Iris pigment epithelial cell (primary cell): ENCODE results near the gene RXFP1.
"Not testable (repeated sequence)": the region's sequence is repeated elsewhere in the genome, so short reads cannot be mapped to it uniquely, and the experiment has no call there.

Experiments used
- DNase-seq: peaks from one replicate; pipeline ENCODE4 v3.0.0-alpha.2; 2011; ENCODE audit warnings: low read depth

The RXFP1 gene

DNA sequence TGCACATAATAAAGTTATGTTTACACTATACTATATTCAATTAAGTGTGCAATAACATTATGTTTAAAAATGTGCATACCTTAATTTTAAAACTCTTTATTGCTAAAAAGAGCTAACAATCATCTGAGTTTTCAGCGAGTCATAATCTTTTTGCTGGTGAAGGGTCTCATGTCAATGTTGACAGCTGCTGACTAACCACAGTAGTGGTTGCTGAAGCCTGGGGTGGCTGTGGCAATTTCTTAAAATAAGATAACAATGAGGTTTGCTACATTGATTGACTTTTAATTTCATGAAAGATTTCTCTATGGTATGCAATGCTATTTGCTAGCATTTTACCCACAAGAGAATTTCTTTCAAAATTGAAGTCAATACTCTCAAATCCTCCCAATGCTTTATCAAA, 91.4 kb downstream of the RXFP1 start:
- DNase-seq, result no peak

DNA sequence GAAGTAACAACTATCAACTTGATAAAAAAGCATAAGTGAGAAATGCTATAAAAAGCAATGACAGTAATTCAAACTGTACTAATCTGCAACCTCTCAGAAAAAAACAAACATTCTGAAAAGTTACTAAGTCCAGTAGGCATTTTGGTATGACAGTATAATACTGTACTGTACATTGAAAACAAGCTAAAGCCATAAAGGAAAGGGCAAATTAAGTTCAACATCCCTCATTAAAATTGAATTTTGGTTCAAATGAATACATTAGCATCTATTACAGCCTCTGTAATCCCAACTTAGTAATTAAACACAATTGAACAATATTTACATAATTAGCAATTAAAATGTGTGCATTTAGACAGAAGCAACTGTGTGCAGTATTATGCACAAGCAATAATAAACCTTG, 96.3 kb downstream of the RXFP1 start:
- DNase-seq, result no peak

DNA sequence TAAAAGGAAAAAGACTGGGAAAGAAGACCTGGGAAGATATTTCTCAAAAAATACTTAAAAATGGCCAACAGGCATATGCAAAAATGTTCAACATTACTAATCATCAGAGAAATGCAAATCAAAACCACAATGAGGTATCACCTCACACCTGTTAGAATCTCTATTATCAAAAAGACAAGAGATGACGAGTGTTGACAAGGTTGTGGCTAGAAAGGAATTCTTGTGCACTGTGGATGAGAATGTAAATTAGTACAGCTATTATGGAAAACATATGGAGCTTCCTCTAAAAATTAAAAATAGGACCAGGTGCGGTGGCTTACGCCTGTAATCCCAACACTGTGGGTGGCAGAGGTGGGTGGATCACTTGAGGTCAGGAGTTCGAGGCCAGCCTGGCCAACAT, 100.0 kb downstream of the RXFP1 start:
- DNase-seq, result no peak

DNA sequence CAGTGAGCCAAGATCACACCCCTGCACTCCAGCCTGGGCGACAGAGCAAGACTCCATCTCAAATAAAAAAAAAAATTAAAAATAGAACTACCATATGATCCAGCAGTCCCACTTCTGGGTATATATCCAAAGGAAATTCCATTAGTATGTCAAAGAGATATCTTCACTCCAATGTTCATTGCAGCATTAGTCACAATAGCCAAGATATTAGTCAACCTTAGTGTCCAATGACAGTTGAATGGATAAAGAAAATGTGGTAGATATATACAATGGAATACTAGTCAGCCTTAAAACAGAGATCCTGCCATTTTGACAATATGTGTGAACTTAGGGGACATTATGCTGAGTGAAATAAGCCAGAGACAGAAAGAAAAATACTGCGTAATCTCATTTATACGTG, 100.6 kb downstream of the RXFP1 start:
- peak; percentile 14 for DNase-seq

DNA sequence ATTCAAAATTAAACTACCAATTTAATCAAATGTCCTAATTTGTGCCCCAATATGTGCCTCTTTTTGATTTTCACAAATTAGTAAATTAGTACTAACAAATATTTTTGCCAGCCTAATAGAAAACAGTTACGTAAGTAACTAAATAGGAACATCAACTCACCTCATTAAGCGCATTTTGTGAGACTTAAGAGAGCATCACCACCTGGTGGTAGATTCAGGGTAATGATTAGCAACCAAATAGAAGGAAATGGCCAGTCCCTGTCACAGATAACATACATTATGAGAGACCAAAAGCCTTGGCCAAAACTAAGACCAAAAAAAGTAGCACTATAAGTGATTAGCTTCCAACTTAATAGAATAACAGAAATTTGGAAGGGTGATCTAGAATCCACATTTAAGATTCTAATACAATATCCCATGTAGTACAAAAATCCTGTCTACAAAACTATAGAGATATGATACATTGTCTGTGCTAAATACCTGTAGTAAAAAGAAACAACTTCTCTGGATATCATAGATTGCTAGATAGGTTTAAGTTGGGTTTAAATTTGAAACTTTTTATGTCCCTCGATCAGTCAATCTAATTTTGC, 103.3 kb downstream of the RXFP1 start:
- DNase-seq, result peak; percentile 71

DNA sequence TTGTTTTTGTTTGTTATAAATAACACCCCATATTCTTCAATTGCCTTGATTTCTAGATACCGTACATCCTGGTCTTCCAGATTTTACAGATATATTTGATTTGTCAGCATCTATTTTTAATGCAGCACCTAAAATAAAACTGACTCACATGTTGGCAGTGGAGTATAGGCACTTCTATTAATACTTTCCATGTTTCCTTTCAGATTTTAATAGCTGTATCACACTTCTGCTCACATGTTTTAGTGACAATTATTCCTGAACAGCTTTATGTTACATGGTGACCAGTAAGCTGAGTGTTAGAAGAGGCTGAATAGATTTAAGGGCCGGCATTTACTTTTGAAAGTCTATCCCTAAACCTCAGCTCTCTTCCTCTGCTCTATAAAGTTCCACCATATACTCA, 103.9 kb downstream of the RXFP1 start:
- DNase-seq, result no peak

DNA sequence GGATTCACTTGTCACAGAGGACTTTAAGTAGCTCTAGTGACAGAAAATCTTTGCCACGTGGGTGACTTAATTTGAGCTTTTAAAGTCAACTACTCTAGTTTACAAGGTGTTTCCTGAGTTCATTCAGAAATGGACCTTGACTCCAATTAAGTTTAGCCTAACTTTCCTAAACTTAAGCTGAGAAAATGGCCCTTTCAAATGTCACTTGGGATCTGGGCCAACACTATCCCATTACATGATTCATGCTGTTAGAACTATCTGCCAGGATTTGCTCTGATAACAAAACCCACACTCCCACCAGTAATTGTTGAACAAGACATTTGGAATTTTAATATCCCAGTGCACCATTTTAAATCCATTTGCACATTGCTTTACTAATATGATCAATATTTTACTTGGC, 109.2 kb downstream of the RXFP1 start:
- peak; percentile 46 for DNase-seq

DNA sequence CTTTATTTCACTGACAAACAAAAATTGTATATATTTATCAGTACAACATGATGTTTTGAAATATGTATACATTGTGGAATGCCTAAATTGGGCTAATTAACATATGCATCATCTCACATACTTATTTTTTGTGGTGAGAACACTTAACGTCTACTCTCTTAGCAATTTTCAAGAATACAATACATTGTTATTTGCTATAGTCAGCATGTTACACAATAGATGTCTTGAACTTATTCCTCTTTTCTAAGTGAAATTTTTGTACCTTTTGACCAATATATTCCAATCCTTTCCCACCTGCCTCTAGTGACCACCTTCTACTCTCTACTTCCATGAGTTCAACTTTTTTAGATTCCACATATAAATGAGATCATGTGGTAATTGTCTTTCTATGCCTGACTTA, 114.9 kb downstream of the RXFP1 start:
- DNase-seq, result no peak

DNA sequence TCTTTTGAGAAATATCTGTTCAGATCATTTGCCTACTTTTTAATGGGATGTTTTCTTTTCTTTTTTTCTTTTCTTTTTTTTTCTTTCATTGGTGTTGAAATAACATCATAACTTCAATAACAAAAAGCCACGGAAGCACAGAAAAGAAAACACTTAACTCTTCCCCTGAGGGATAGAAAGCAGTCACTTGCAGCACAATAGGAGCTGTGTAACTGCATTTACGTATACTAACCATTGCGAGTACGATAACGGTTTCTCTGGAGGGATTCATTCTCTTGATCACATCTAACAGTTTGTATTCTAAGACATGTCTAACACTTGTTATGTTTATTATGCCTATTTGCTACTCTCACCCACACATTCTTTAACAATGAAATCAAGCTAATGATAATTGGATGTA, 122.7 kb downstream of the RXFP1 start:
- DNase-seq, result no peak

DNA sequence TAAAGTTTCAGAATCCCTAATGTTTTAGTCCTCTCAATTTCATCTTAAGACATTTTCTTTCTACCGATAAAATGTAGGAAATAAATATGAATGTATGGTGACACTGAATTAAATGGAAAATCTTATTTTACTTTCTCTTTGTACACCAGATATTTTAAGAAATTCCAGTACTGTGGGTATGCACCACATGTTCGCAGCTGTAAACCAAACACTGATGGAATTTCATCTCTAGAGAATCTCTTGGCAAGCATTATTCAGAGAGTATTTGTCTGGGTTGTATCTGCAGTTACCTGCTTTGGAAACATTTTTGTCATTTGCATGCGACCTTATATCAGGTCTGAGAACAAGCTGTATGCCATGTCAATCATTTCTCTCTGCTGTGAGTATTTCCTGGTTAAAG, 123.1 kb downstream of the RXFP1 start:
- no peak for DNase-seq

DNA sequence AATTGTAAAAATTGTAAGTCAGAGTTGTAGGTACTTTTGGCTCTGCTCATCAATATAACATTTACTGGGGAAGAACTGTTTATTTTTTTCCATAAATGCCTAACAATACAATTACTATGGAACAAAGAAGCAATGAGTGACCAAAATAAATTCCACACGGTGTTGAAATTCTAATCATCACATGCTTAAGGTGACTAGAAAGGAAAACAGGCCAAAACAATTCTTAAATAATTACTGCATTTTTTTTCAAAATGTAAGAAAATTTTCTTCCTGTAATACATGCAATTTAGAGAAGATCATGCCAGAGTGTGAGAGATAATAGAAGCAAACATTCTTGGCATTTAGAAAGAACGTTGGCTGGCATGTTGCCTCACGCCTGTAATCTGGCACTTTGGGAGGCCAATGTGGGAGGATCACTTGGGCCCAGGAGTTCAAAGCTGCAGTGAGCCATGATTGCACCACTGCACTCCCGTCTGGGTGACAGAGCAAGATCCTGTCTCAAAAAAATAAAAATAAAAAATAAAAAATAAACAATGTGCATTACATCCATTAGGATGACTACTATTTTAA, 127.5 kb downstream of the RXFP1 start:
- no peak for DNase-seq

DNA sequence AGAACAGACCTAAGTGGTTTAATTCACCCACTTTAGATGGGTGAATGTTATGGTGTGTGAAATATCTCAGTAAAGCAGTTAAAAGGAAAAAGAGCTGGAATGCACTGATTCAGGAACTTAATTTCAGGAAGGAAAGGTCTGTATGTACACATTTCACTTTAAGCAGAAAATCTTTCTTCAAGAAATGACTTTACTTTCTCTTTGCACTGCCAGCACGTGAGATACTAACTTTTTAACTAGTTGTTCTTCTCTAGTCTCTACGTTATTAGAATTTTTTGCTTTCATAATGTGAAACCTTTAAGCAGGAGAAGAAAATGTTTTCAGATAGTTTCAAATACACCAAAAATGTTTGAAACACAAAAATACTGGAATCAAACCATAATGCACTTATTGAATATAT, 131.2 kb downstream of the RXFP1 start:
- no peak for DNase-seq

DNA sequence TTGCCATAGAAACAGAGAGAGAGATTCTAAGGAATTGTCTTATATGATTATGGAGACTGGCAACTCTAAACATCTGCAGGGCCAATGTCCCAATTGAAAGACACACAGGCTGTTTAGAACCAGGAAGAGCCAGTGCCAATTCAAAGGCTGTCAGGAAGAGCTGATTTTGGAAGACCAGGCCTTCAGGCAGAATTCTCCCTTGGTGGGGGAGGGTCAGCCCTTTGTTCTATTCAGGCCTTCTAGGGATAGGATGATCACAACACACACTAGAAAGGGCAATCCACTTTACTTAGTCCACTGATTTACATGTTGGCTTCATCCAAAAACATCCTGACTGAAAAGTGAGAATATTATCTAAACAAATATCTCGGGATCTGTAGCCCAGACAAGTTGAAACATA, 134.8 kb downstream of the RXFP1 start:
- DNase-seq, result no peak

DNA sequence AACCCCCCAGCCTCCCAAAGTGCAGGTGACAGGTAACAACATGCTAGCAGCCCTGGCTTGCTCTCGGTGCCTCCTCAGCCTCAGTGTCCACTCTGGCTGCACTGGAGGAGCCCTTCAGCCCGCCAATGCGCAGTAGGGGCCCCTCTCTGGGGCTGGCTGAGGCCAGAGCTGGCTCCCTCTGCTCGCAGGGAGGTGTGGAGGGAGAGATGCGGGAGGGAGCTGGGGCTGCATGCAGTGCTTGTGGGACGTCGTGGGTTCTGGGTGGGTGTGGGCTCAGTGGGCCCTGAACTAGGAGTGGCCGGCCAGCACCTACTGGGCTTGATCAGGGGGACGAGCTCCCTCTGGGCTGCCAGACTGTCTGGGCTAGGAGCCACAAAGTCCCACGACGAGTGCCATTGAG, 135.6 kb downstream of the RXFP1 start:
- no peak for DNase-seq

DNA sequence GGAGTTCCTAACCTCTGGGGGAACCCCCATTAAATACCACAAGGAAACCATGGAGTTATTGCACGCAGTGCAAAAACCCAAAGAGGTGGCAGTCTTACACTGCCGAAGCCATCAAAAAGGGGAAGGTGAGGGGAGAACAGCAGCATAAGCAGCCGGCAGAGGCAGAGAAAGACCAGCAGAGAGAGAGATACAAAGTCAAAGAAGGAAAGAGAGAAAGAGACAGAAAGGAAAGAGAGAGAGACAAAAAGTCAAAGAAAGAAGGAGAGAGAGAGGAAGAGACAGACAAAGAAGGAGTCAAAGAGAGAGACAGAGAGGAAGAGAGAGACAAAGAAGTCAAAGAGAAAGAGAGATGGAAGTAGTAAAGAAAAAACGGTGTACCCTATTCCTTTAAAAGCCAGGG, 141.6 kb downstream of the RXFP1 start:
- DNase-seq, result not testable (repeated sequence)

DNA sequence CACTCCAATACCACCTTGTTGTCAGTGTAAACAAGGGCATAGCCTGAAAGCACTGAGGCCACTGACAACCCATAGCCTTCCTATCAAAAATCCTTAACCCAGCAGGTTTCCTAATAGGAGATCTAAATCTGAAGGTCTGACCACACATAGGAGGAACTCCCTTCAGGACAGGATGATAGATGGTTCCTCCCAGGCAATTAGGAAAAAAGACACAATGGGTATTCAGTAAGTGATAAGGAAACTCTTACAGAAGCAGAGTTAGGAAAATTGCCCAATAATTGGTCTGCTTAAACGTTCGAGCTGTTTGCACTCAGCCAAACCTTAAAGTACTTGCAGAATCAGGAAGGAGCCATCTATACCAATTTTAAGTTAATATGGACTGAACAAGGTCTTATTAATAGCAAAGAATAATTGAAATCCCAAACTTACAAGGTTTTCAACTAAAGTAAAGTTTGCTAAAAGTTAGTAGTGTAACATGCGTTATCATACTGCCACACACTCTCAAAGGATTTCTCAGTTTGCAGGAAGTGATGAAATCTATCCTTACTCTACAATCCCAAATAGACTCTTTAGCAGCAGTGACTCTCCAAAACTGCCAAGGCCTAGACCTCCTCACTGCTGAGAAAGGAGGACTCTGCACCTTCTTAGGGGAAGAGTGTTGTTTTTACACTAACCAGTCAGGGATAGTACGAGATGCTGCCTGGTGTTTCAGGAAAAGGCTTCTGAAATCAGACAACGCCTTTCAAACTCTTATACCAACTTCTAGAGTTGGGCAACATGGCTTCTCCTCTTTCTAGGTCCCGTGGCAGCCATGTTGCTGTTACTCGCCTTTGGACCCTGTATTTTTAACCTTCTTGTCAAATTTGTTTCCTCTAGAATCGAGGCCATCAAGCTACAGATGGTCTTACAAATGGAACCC, 142.3 kb downstream of the RXFP1 start:
- not testable (repeated sequence) for DNase-seq

DNA sequence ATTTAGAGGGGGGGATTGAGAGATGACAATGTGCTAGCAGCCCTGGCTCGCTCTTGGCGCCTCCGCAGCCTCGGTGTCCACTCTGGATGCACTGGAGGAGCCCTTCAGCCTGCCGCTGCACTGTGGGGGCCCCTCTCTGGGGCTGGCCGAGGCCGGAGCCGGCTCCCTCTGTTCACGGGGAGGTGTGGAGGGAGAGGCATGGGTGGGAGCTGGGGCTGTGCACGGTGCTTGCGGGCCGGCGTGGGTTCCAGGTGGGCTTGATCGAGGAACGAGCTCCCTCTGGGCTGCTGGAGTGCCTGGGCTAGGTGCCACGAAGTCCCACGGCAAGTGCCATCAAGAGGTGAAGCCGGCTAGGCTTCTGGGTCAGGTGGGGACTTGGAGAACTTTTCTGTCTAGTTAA, 143.1 kb downstream of the RXFP1 start:
- DNase-seq, result no peak

DNA sequence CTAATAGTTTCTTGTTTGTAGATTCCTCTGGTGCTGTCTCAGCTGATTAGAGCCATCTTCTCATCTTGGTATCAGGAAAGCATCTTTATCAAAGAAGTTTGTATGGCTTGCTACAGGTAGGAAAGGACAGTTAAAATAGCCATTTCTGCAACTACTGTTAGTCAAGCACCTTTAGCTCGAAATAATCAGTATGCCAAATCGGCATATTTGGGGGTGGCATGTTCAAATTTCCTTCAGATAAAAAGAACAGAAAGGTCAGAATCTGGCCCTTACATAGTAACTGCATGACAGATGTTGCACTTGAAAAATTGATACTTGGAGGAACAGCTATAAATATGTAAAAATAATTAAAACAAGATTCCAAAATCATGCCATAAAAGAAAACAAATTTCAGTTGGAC, 145.2 kb downstream of the RXFP1 start:
- DNase-seq, result no peak

DNA sequence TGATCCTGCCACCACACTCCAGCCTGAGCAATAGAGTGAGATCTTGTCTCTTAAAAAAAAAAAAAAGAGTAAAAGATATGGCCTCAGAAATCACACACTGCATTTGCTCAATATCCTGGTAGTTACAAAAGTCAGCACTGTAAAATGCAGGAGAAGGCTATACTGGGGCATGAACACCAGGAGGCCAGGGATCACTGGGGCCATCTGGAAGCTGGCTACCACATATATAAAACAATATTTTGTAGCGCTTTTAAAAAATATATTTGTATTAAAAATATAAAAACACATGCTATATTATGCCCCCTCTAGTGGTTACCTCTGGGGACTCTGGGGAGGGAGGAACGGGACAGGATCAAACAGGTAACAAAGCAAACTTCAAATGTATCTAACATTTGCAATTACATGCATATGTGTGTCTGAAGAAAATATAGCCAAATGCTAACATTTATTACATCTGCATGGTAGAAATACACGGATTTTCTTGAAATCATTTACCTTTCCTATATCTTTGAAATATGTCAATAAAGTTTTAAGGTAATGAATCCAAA, 146.0 kb downstream of the RXFP1 start:
- peak; percentile 52 for DNase-seq

DNA sequence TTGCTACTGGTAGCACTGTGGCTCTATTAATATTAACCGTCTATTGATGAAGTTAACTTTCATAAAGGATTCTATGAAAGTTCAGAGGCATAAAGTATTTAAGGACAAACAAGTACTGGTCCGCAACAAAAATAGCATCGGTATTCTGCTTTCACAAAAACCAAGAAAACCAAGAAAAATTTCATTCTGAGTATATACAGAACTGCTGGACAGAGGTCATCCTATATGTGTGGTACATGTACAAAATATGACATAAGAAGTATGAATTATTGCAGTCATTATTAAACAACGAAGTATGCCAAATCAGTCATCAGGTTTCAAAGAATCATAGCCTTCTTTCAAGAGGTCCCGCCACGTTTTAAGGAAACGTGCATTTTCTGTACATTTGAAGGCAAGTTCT, 147.6 kb downstream of the RXFP1 start:
- DNase-seq, result no peak

DNA sequence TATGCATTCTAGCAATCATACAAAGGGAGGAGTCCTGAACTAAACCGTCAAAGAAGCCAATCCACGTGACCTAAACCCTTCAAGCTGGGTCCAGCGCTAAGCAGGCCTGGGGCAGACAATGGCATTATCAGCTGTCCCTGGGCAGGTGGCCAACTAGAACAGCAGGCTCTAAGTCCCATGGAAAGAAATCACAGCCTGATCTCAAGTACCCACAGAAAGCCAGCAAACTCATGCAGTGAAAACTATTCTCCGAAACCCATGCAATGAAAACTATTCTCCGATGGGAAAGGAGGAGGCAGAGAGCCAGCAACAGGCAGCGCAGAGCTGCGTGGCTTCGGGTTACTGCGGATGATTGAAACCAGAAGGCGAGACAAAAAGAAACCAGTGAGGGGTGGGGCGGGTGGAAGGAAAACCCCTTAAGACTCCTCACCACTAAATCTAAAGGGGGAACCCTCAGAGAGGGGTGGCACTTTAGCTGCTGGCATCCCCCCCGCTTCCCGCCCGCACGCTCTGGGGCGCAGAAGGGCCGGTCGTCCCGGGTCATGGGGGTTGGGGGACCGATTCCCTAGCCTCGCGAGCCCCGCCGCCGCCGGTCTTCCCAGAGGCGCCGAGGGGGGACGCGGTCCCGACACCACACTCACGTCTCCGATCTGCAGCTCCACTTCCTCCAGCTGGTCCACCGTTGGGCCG, 149.4 kb downstream of the RXFP1 start:
- peak; percentile 82 for DNase-seq

DNA sequence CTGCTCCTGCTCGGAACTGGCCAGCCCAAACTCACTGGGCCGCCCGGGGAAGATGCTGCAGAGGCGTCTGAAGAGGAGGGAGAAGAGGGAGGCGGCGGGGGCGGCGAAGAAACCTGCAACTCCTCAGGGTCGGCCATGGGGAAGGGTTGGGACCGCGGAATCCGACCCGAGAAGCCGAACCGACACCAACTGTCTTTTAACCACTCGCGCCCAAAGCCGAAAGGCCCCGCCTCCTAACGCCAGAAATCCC, 149.9 kb downstream of the RXFP1 start, which contains the start of gene C4orf46:
TSS of gene C4orf46 (minus strand) at position 223 of the 250 bp plus-strand sequence. CDS start at position 137, 86 bp downstream.
- no peak for DNase-seq
